AG10803 (cell line): Measurements from ENCODE around the gene AGAP3.

Experiments
- DNase-seq: peaks from one replicate; pipeline ENCODE4 v3.0.0; 2010; ENCODE audit warnings: low read depth
- H3K4me3 ChIP-seq: 2 replicates; pipeline ENCODE4 v1.5.1; 2011; ENCODE audit warnings: mild to moderate bottlenecking, low read length, control low read depth
- TF ChIP-seq, protein P1 (sequence below): conservative IDR thresholded peaks from 2 replicates; pipeline ENCODE4 v1.5.1; 2011; ENCODE audit warnings: mild to moderate bottlenecking, low read length, control low read depth, inconsistent platforms

Gene AGAP3

DNA sequence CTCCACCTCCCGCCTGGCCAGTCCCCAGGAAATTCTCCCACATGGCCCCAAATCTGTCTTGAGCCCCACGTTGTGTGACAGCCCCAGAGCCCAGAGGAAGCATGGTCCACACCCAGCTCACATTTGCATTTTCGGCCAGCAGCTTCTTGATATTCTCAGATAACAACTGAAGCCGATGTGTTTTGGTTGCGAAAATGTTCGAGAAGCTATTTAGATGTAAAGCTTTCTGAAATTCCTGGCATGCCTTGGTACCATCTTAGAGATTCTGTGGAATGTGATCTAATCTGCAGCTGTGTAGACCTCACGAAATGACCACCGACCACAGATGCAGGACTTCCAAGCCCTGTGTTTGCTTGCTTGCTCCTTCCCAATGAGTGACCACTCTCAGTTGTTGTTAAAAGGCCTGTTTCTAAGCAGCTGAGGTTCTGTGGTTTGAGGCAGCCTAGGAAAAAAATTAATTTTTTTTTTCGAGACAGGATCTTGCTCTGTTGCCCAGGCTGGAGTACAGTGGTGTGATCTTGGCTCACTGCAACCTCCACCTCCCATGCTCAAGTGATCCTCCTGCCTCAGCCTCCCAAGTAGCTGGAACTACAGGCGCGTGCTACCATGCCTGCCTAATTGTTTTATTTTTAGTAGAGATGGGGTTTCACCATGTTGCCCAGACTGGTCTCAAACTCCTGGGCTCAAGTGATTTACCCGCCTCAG is 18.1 kb upstream of the AGAP3 start:
- no peak overlapping the region for H3K4me3 ChIP-seq
- peak; percentile 80 for DNase-seq
- TF ChIP-seq, protein P1, sequence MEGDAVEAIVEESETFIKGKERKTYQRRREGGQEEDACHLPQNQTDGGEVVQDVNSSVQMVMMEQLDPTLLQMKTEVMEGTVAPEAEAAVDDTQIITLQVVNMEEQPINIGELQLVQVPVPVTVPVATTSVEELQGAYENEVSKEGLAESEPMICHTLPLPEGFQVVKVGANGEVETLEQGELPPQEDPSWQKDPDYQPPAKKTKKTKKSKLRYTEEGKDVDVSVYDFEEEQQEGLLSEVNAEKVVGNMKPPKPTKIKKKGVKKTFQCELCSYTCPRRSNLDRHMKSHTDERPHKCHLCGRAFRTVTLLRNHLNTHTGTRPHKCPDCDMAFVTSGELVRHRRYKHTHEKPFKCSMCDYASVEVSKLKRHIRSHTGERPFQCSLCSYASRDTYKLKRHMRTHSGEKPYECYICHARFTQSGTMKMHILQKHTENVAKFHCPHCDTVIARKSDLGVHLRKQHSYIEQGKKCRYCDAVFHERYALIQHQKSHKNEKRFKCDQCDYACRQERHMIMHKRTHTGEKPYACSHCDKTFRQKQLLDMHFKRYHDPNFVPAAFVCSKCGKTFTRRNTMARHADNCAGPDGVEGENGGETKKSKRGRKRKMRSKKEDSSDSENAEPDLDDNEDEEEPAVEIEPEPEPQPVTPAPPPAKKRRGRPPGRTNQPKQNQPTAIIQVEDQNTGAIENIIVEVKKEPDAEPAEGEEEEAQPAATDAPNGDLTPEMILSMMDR, result no peak

DNA sequence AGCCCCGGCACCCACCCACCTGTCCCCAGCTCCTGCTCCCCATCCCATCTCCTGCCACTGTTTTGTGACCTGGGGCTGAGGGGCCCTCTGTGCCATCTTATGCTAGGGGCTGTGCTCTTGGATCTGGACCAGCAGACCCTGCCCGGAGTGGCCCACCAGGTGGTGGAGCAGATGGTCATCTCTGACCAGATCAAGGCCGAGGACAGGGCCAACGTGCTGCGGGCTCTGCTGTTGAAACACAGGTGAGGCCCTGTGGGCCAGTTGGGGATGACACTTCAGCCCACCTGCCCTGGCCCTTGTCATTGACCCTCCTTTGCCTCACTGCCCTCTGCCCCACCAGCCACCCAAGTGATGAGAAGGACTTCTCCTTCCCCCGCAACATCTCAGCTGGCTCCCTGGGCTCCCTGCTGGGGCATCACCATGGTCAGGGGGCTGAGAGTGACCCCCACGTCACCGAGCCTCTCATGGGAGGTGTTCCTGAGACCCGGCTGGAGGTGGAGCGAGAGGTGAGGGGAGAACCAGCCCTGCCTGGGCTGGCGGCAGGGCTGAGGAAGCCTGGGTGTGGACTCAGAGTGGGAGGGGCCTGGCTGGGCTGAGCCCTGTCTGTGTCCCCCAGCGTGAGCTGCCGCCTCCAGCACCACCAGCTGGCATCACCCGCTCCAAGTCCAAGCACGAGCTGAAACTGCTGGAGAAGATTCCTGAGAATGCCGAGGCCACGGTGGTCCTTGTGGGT is 16.3 kb upstream of the AGAP3 start:
- TF ChIP-seq, protein P1, result no peak
- H3K4me3 ChIP-seq, result no peak overlapping the region
- no peak for DNase-seq

DNA sequence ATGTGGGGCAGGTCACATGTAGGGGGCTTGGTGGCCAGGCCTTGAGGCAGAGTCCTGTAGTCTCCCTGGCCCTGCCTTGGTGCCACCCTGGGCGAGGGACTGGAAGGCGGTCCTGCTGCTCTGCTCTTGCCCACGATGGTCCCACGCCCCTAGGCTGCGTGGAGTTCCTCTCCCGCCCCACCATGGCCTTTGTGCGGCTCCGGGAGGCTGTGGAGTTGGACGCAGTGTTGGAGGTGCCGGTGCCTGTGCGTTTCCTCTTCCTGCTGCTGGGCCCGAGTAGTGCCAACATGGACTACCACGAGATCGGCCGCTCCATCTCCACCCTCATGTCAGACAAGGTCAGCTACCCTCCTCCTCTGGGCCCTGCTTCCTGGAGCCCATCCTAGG is 15.7 kb upstream of the AGAP3 start:
- TF ChIP-seq, protein P1, result no peak
- no peak overlapping the region for H3K4me3 ChIP-seq
- no peak for DNase-seq

DNA sequence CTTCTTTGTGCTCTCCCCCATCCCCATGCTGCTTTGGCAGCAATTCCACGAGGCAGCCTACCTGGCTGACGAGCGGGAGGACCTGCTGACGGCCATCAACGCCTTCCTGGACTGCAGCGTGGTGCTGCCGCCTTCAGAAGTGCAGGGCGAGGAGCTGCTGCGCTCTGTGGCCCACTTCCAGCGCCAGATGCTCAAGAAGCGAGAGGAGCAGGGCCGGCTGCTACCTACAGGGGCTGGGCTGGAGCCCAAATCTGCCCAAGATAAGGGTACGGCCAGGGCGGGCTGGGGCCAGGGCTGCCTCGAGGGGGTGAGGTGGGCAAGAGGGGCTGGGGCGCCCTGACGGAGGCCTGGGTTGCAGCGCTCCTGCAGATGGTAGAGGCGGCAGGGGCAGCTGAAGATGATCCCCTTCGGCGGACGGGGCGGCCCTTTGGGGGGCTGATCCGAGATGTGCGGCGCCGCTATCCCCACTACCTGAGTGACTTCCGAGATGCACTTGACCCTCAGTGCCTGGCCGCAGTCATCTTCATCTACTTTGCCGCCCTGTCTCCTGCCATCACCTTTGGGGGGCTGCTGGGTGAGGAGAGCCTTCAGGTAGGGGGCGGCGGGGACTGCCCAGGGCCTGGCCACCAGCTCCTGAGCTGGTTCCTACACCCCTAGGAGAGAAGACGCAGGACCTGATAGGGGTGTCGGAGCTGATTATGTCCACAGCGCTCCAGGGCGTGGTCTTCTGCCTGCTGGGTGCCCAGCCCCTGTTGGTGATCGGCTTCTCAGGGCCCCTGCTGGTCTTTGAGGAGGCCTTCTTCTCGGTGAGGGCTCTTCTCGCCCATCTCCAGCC is 15.0 kb upstream of the AGAP3 start:
- no peak for DNase-seq
- TF ChIP-seq, protein P1, result no peak
- no peak overlapping the region for H3K4me3 ChIP-seq

DNA sequence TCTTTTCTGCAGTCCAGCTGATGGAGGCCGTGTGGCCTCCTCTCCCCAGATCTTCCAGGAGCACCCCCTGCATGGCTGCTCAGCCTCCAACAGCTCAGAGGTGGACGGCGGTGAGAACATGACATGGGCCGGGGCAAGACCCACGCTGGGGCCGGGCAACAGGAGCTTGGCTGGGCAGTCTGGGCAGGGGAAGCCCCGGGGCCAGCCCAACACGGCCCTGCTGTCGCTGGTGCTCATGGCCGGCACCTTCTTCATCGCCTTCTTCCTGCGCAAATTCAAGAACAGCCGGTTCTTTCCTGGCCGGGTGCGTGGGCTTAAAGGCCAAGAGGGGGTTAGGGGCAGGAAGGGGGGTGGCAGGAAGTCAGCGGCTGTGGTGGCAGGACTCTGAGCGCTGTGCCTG is 12.3 kb upstream of the AGAP3 start:
- DNase-seq, result no peak

DNA sequence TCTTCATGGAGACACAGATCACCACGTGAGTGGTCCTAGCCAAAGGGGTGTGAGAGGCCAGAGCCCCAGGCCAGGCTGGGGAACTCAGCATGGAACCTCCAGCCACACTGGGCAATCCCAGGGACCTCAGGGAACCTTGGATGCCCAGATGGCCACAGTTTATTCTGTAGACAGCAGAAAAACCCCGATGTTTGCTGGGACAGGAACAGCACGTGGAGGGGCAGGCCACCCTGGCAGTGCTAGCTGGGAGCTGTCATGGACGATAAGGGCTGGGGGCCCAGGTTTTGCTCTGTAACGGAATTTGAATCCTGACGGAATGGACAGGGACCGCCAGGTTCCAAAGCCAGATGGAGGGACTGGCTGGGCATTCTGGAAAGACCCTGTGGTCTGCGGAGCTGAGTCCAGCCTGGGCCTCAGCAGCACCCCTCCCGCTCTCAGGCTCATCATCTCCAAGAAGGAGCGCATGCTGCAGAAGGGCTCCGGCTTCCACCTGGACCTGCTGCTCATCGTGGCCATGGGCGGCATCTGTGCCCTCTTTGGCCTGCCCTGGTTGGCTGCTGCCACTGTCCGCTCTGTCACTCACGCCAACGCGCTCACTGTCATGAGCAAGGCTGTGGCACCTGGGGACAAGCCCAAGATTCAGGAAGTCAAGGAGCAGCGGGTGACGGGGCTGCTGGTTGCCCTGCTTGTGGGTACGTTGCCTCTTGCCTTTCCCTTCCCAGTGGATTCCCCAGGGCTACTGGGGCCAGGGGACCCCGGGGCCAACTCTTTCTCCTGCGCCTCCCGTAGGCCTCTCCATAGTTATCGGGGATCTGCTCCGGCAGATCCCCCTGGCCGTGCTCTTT is 11.2 kb upstream of the AGAP3 start:
- DNase-seq, result no peak
- H3K4me3 ChIP-seq, result no peak overlapping the region
- TF ChIP-seq, protein P1, result no peak

More for the DNA sequence above, 12.3 kb upstream of the AGAP3 start:
- no peak overlapping the region for H3K4me3 ChIP-seq
- TF ChIP-seq, protein P1, result no peak
